Umbilical cord (tissue), 2 donors: ENCODE measurements around the gene KCNA10. TPM values are rescaled to one million over a fixed set of nuclear protein-coding genes. Genes with fewer than 3 reads are reported as not detected.

Source experiments
- DNase-seq: peaks from one replicate; pipeline ENCODE4 v3.0.0-alpha.2; 2015; ENCODE audit warnings: low spot score
- total RNA-seq: library from RNA; depleted of rRNA; stranded (reverse); fragments of >200 nt; gene quantifications from one replicate; pipeline ENCODE4 v1.2.3, GENCODE V29; 2014; ENCODE audit warnings: low replicate concordance; ENCODE audit not compliant: insufficient read depth

The KCNA10 gene
- total RNA-seq, 1 donor from 2014 or later: not detected

DNA sequence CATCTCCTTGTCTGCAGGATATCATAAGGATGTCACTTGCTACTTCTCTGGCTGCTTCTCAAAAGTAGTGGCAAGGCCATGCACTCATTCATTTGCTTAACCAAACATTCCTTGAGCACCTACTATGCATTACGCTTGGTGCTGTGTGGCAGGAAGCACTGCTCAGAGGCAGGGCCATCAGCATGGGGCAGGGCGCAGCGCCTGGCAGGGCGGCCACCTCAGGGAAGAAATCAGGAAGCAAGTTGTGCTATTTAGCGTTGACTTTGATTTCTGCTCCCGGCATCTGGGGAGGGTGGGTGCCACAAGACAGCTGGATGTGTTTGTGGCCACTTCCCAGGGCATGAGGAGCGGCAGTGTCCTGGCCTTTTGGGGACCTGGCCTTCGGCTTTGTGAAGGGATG is 40.1 kb downstream of the KCNA10 start:
- DNase-seq: no peak

DNA sequence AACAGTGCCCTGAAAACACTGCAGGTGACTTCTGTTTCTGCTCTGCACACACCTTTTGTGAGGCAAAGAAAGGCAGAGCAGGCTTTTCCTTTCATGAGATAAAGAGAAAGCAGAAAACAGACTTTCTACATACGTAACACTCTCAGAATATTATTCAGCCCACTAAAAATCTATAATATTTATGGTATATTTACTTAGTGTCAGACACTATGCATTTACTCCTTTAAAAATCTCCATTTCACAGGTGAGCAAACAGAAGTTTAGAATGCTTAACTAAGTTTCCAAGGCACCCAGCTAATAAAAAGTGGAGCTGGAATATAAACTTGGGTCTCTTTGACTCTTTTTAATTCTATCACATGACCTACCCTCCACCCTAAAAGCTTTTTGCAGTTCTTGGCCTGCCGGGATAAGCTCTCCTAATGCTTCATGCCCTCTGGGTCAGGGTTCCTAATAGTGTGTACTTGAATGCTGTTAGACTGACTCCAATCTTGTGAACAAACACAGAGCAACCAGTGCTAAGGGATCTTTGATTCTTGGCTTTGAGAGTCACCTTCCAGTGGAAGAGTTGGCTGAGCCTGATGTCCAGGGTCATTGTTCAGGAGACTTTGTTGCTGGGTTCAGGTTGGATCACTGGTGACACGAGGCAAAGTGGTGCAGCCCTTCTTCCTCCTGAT is 40.9 kb downstream of the KCNA10 start:
- DNase-seq: no peak

DNA sequence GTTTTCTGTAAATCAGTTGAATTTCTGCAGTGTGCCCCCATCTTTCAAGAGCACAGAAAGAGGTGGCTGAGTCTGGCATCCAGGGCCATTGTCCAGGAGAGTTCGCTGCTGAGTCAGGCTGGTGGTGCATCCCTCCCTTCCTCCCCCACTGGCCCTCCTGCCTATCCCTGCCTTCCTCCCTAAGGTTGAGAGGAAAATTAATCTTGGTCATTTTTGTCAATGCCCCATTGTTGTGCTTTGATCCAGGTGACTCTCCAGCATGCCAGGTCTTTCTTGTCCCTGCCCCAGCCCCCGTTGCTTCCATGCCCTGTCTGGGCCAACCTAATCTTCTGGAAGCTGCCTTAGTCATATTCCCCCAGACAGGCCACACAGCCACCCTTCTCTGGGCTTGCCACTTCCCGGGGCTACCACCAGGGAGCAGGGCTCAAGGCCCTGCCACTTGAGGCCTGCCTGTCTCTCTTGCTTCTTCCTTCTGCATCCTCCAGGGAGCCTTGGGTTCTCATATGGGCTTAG is 41.5 kb downstream of the KCNA10 start:
- no peak for DNase-seq

DNA sequence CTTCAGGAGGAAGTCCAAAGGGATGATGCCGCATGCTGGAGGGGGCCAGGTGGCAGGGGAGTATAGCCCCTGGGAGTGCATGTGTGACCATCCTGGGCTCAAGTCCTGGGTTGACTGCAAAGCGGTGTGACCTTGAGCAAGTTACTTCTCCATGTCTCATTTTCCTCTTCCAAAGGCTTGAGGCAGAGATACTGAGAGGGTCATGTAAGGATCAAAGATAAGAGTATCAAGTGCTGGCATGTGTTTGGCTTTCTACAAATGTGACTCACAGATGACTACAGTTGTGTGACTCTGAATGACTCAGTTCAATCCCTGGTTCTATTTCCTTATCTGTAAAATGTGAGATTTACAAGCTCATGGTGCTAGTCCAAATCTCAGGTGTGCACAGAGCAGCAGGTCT is 41.9 kb downstream of the KCNA10 start:
- peak; percentile 67 for DNase-seq

DNA sequence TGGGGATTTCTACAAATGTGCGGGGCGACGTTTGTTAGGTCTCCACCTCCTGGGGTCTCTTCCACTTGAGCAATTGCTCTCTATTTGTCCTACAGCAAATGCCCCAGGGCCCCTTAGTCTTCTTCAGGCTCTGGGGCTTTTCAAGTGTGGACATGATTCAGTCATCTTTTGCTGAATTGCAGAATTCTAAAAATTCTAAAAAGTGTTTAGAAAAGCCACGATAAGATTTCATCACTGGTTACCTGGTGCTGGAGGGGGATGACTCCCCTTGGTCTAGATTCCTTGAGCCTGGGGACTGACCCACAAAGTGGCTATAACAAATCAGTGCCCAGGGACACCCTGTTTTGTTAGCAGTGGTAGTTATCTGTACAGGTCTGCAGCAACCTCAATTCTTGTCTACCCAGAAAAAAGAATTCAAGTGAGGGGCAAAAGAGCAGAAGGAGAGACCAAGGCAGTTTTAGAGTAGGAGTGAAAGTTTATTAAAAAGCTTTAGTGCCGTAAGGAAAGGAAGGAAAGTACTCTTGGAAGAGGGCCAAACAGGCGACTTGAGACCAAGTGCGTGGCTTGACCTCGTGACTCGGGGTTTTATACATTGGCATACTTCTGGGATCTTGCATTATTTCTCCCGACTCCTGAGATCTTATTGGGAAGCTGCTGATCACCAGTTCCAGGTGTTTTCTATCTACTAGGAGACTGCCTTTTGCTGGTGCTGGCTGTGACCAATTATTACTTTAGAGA is 42.8 kb downstream of the KCNA10 start:
- DNase-seq: no peak

DNA sequence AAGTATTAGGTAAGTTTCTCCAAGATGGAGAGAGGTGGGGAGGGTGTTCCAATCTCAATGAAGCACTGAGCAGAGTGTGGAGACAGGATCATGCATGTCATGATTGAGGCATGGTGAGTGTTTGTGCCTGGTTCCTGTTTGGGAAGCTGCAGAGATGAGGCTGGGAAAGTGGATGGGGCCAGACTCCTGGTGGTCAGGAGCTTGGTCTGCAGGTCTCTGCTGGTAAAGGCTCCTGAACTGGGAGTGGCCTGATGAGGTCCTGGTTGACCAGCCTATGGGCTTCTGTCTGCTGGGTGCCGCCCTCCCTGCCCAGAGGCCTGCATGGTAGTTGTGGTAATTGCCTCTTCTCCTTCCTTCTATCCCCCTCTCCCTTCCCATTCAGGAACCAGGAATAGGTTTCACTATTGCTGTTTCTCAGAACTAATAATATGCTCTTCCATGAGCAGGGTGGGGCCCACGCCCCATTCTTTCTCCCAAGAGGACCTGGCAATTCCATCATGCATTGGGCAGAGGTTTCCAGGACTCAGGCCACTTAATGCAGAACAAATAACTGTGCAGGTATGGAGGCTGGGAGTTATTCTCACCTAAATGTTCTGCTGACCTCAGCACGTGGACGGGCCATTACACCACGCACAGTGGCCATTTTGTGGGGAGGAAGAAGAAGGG is 43.5 kb downstream of the KCNA10 start:
- DNase-seq: no peak

DNA sequence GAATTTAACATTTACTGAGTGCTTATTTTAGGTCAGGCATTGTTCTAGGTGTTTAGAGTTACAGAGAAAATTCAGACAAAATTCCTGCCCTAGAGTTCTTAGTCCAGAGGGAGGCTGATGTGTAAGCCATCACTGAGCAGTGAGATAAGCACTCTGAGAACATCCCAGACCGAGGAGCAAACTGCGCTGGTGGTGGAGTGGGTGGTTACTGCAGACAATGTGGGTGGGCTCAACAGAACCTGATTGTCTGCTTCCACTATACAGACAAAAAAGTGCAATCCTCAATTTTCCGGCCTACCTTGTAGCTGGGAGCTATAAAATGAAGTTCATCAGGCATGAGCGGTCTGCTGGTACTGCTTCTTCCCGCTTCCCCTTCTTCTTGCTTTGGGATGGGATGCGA is 44.5 kb downstream of the KCNA10 start:
- DNase-seq: no peak

DNA sequence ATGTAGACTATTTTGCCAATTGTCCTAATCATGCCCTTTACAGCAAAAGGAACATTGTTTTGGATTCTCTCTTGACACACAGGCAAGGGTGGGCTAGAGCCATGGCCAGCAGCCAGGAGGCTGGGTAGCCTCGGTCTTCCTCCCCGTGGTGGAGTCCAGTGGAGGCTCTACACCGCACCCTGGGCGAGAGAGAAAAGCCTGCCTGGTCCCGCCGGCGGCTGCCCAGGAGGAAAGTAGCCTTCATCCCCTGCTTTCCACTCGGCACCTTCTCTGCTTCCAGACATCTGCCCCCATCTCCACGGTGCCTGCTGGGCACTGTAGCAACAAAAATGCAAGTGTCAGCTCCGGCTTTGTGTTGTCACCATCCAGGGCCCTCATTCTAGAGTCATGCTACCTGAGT is 46.4 kb downstream of the KCNA10 start:
- DNase-seq: no peak

DNA sequence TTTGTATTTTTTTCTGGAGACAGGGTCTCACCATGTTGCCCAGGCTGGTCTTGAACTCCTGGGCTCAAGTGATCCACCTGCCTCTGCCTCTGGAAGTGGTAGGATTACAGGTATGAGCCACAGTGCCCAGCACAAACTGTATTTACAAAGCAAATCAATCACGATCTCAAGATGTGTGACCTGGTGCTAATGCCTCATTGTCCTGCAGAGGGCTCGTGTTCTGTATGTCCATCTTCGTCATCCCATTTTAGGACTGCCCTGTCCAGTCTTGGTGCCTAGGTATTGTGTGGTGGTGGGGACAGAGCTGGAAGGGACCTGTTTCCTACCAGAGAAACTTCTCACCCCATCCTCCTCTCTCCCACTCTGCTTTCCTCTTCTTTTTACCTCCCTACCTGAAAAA is 47.8 kb downstream of the KCNA10 start:
- DNase-seq: no peak

Other genes with a start within 250 kb of the KCNA10 start
- 28.4 TPM for gene RBM15, start 179.8 kb downstream of the KCNA10 start, total RNA-seq
- 14.4 TPM for gene SLC16A4, start 128.1 kb downstream of the KCNA10 start, total RNA-seq
- gene LAMTOR5, start 111.5 kb downstream of the KCNA10 start, total RNA-seq: 28.9 TPM
- not detected for gene PROK1, start 68.0 kb downstream of the KCNA10 start, total RNA-seq
- gene KCNA2, start 87.2 kb upstream of the KCNA10 start, total RNA-seq: 2.6 TPM
- 3.6 TPM for gene KCNA3, start 155.8 kb upstream of the KCNA10 start, total RNA-seq